K562 (cell line): ENCODE measurements around the gene KCNK2.

ENCODE experiments used
- CTCF ChIP-seq, 3 experiments: IDR thresholded peaks in 2 of 3; conservative IDR thresholded peaks in 1 of 3; 2 replicates each; pipeline ENCODE4 v1.5.1; 2011 to 2012; ENCODE audit warnings: low read length in 3 of 3, mild to moderate bottlenecking in 3 of 3, control low read depth in 2 of 3, improper control_type of control experiment in 1 of 3, inconsistent platforms in 1 of 3, low read depth in 1 of 3, mixed read lengths in 1 of 3, moderate library complexity in 1 of 3; ENCODE audit not compliant: insufficient read depth in 2 of 3
- FOXA1 ChIP-seq: fragments of 450-650 bp; IDR thresholded peaks from 2 replicates; pipeline ENCODE4 v1.6.1; 2016; ENCODE audit warnings: mild to moderate bottlenecking, borderline replicate concordance
- ZBTB40 ChIP-seq, 2 experiments: fragments of 450-650 bp in 1 of 2; sonication (generic) in 1 of 2; formaldehyde crosslinking in 1 of 2; IDR thresholded peaks; 2 replicates each; pipeline versions ENCODE4 v1.7.1 to v1.9.0; 2016 to 2022; ENCODE audit warnings: inconsistent platforms in 1 of 2, mild to moderate bottlenecking in 1 of 2, missing genetic modification reagents in 1 of 2

GRCh38 chr1:215262106-215262505 lies 179.6 kb downstream of the KCNK2 start:
- TF ChIP-seq CTCF (IDR thresholded peaks at IDR 0.05 in 2 of 3, conservative IDR thresholded peaks at IDR 0.05 in 1 of 3; ENCODE audit: insufficient read depth in 2 of 3, low read depth in 1 of 3, low read length in 3 of 3) (no peak), ZBTB40 (IDR thresholded peaks at IDR 0.05) (no peak), ZBTB40 (CRISPR knock-in tag; IDR thresholded peaks at IDR 0.05) (no peak), FOXA1 (no peak)
